HG03521 (cell line): ENCODE data around the gene ZMYND12.

Experiments used
- ATAC-seq: cut with Tn5 transposase; IDR thresholded peaks from one replicate; pipeline ENCODE4 v1.9.1; 2021; ENCODE audit warnings: mild to moderate bottlenecking, moderate library complexity; ENCODE audit not compliant: unreplicated experiment

ZMYND12 gene

DNA sequence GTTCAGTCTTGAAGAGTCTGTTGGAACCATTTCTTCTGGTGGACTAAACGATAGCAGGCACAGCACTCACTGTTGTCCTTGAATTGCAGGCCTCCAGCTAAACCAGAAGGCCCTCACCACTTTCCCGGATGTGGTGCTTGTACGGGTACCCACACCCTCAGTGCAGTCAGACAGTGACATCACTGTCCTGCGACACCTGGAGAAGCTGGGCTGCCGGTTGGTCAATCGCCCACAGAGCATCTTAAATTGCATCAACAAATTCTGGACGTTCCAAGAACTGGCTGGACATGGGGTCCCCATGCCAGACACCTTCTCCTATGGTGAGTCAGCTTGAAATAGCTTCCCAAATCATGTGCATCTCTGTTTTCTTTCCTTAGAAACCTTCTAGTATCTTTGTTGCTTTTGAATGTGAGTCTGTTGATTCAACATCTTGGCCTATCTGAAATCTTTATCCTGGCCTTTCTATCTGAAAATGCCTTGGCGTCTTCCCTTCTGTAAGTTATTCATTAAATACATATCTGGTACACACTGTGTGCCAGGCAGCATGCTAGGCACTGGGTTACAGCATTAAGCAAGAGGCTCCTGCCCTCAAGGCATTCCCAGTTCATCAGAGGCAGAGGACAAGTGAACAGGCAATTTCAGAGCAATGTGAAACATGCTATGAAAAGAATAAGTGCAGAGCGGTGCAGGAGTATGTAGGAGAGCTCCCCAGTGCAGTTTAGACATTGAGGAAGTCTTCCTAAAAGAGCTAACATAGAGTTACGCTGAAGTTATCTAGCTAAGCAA lies 56.3 kb downstream of the ZMYND12 start:
- no peak for ATAC-seq

DNA sequence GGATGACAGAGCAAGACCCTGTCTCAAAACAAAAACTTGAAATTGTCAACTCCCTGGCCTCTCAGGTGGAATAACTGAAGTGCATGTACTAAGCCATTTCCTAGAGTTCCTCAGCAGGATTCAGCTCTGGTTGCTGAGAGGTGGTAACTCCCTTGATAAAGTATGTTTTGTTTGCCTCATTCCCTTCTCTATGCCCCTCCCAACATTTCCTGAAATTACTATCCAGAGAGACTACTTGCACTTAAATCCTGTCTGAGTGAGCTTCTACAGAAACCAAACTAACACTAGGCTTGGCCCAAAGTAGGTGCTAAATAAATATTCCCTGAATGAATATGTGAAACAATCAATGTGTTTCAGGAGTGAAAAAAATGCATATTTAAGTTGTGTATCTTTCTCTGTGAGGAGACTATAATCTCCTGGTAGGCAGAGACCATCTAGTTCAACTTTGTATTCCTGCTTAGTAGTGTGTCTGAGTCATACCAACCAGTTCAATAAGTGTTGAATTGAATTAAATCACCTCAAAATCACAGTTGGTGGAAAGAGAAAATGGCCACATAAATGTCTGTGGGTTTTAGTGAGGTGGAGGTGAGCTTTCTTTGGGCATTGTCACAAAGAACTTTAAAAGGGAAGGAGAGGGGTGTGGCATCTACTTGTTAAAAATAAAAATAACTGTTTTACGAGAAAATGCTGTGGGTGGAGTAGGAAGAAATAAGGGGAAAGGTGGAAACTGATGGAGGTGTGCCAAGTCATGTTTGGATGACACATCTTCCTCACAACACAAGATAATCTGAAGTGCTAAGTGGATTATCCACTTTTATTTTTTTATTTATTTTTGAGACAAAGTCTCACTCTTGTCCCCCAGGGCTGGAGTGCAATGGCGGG lies 62.6 kb downstream of the ZMYND12 start:
- ATAC-seq = no peak

DNA sequence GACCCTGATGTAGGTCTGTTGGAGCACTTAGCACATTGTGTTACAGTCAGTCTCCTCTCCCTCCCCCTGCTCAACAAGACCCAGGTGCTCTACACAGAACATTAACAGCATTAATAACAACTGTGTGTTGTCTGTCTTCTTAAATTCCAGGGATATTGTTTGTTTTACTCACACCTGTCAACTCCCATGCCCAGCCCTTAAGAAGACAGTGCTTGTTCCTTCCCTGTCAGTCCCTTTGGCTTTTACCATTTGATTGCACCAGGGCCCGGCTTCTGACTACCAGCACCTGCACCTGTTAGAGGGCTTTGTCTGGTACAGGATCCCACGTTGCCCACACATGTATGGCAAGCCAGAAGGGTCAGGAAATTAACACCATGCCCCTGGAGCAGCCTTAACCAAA lies 63.6 kb downstream of the ZMYND12 start:
- no peak for ATAC-seq

DNA sequence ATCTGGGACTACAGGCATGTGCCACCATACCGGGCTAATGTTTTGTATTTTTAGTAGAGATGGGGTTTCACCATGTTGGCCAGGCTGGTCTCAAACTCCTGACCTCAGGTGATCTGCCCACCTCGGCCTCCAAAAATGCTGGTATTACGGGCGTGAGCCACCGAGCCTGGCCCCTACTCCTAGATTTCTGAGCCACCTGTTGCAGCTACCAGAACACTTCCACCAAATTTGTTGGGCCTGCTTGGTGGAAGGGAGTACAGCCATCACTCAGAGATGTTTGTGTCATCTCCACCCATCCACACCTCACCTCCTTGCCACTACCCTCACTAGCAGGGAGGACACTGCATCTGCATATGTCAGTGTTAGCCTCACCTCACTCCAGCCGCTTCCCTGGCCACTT lies 69.8 kb downstream of the ZMYND12 start:
- no peak for ATAC-seq

DNA sequence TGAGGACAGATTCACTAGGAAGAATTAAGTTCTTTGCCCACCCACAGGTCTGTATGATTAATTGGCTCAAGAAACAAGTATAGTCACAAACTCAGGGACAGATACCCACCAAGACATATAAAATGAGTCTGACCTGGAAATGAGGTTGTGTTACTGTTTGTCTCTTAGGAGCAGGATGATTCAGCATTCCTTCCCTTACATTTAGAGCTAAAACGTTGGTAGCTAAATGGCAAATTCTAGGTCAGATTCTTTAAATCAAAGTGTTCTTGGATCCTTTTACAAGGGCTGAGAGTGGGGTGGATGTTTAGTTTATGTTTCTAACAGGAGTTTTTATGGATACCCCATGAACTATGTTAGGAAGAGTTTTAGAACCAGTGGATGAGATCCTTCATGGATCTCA lies 70.5 kb downstream of the ZMYND12 start:
- no peak for ATAC-seq

DNA sequence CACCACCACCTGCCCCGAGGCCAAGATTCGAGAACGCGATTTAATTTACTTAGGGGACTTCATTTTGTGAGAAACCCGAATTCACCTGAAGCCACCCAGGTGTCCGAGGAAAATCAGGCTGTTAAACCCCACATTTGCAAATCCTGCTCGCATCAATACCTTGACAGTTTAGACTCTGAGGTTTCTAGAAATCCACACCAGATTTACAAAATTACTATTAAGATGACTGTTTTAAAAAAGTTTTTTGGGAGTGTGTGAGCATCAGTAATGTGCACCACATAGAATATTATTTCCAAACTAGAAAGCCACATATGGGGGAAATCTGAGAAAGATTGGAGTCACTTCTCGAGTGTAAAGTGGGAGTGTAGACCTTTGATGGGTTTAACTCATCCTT lies 74.5 kb downstream of the ZMYND12 start:
- ATAC-seq = no peak

DNA sequence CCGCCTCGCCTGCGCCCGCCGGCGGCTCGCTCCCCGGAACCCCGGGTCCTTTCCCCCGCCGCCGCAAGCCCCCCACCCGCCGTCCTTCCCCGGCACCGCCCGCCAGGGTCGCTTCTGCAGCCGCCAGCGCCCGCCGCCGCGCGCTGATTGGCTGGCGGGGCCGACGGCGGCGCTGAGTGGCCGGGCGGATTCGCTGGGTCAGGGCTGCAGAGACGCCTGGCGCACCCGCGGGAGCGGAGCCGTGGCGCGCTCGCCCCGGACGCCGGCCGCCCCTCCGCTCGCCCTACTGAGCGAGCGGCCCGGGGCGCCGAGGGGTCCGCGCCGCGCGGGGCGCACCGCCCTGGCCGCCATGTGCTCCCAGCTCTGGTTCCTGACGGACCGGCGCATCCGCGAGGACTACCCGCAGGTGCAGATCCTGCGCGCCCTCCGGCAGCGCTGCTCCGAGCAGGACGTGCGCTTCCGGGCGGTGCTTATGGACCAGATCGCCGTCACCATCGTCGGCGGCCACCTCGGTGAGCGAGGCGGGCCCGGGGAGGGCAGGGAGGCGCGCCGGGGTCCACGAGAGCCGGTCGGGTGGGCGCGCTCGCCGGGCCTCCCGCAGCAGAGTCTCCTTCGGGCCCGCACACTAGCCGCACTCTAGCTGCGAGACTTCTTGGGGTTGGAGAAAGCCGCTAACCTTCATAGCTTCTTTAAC lies 75.1 kb downstream of the ZMYND12 start, which contains the start of gene RIMKLA:
TSS of gene RIMKLA (plus strand) at position 207 of the 694 bp plus-strand sequence. CDS start at position 350, 143 bp downstream.
- ATAC-seq = peak; percentile 86
